ENCODE results near the gene SKOR1. TPM values are rescaled to one million over a fixed set of nuclear protein-coding genes. Genes with fewer than 3 reads are reported as not detected.

Gene SKOR1
- total RNA-seq, 1 experiment from 2014 or later, result 0.13 TPM

DNA sequence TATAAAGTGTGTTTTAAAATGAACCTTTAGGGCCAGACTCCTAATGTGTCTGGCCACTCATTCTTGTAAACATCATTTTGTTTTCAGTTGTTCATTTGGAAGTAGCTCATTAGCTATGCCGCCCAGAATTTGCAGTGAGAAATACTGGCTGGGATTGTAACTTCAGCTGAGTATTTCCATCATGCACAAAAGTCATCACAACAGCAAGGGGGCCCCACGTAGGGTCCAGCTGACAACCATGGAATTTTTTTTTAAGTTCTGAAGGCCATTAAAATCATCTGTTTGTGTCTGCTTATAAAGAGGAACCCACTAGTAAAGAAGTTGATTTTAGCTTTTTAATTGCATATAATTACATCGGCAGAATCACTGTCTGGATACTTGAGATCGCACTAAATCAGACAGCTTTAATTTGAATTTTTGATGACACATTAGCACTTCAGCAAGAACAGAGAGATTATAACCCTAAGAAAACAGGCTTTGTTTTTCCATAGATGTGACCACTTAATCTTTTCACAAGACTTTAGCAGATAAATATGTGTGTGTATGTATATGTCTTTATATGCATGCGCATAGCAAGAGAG lies 46.3 kb upstream of the SKOR1 start:
- H4K8ac ChIP-seq (replicated peaks; ENCODE audit: insufficient read length, low read depth, low read length), result no peak overlapping the region
- no peak overlapping the region for H3T11ph ChIP-seq (ENCODE audit: low read length)
- H3K4ac ChIP-seq (ENCODE audit: low read depth, low read length), result no peak overlapping the region
- H2BK120ac ChIP-seq (ENCODE audit: low read depth, low read length, poor library complexity, severe bottlenecking), result no peak overlapping the region
- Mint-ChIP-seq H3K4me1 (peaks cover 31 to 65% of the 10 kb centered on the region in 2 experiments), H3K36me3 (ENCODE audit: insufficient read depth in 1 of 3, low read depth in 3 of 3) (no peaks in the 10 kb centered on the region), H3K27me3 (ENCODE audit: low read depth) (no peaks in the 10 kb centered on the region), H3K4me3 (no peak overlapping the region), H3K27ac (no peak overlapping the region), H3K9me3 (no peaks in the 10 kb centered on the region; a peak in 1 of 5 replicates)
- H2BK5ac ChIP-seq (ENCODE audit: insufficient read length, low read length), result no peak overlapping the region
- no peak overlapping the region for H2AK5ac ChIP-seq (ENCODE audit: insufficient read length, low read length)
- H2BK15ac ChIP-seq (ENCODE audit: low read depth, low read length), result no peak overlapping the region
- no peak overlapping the region for H3K23ac ChIP-seq (ENCODE audit: insufficient read length, low read depth, low read length)
- H4K5ac ChIP-seq (ENCODE audit: insufficient read length, low read depth, low read length), result no peak overlapping the region
- DNase-seq, result no peak
- no peak overlapping the region for H3K4me2 ChIP-seq (ENCODE audit: insufficient read depth, insufficient read length, low read length)
- H3K9me3 ChIP-seq (ENCODE audit: control insufficient read depth, low read depth, low read length), result no peaks in the 10 kb centered on the region
- no peaks in the 10 kb centered on the region for H3K79me2 ChIP-seq (ENCODE audit: insufficient read depth, low read length)
- H3K14ac ChIP-seq (ENCODE audit: insufficient read depth, low read length), result no peak overlapping the region
- H3K27me3 ChIP-seq (ENCODE audit: insufficient read depth, low read length), result no peaks in the 10 kb centered on the region
- no peak overlapping the region for H3K9ac ChIP-seq (ENCODE audit: extremely low read depth, insufficient read length, low read length)
- no peak overlapping the region for H2BK12ac ChIP-seq (ENCODE audit: insufficient read length, low read depth, low read length)
- no peaks in the 10 kb centered on the region for H4K20me1 ChIP-seq (ENCODE audit: control insufficient read depth, insufficient read depth, insufficient read length)
- no CpG with 5 or more reads among the region's 5 CpGs for WGBS (ENCODE audit: extremely low coverage, insufficient read length, low lambda C conversion rate)
- no peak overlapping the region for H2BK20ac ChIP-seq (ENCODE audit: low read depth, low read length, poor library complexity, severe bottlenecking)
- no peak overlapping the region for H3K27ac ChIP-seq (ENCODE audit: insufficient read length, low read depth, low read length)
- no peaks in the 10 kb centered on the region for H3K23me2 ChIP-seq (ENCODE audit: insufficient read length, low read depth, low read length, poor library complexity, severe bottlenecking)
- H4K91ac ChIP-seq (ENCODE audit: insufficient read length, low read depth, low read length), result no peak overlapping the region
- no peak overlapping the region for H3K18ac ChIP-seq (ENCODE audit: insufficient read length, low read depth, low read length)
- H3K79me1 ChIP-seq (ENCODE audit: insufficient read depth, low read depth, low read length, poor library complexity, severe bottlenecking), result no peaks in the 10 kb centered on the region
- H2AFZ ChIP-seq (ENCODE audit: low read length), result no peak overlapping the region
- no peaks in the 10 kb centered on the region; the same call in 1 of the 2 replicates for H3K4me1 ChIP-seq (ENCODE audit: insufficient read depth, low read length)
- H3K56ac ChIP-seq (ENCODE audit: insufficient read length, low read depth, low read length), result no peak overlapping the region
- TF ChIP-seq, protein P1, sequence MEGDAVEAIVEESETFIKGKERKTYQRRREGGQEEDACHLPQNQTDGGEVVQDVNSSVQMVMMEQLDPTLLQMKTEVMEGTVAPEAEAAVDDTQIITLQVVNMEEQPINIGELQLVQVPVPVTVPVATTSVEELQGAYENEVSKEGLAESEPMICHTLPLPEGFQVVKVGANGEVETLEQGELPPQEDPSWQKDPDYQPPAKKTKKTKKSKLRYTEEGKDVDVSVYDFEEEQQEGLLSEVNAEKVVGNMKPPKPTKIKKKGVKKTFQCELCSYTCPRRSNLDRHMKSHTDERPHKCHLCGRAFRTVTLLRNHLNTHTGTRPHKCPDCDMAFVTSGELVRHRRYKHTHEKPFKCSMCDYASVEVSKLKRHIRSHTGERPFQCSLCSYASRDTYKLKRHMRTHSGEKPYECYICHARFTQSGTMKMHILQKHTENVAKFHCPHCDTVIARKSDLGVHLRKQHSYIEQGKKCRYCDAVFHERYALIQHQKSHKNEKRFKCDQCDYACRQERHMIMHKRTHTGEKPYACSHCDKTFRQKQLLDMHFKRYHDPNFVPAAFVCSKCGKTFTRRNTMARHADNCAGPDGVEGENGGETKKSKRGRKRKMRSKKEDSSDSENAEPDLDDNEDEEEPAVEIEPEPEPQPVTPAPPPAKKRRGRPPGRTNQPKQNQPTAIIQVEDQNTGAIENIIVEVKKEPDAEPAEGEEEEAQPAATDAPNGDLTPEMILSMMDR (conservative IDR thresholded peaks at IDR 0.05), result no peak
